ENCODE measurements around the gene ZNF22.

ZNF22 gene

GRCh38 chr10:45000752-45001380 lies at the start of gene ZNF22:
Gene ZNF22, plus strand, starts transcription at chr10:45000923. Its CDS starts 2,446 bp downstream, at chr10:45003369.
- peak; percentile 50 for DNase-seq

- no peak for DNase-seq
Observed at GRCh38 chr10:44951576-44952226, 49.0 kb upstream of the ZNF22 start.

GRCh38 chr10:44952779-44953231 lies 47.9 kb upstream of the ZNF22 start:
- no peak for DNase-seq

GRCh38 chr10:44954042-44954441 lies 46.7 kb upstream of the ZNF22 start:
- no peak for DNase-seq

GRCh38 chr10:44954962-44955361 lies 45.8 kb upstream of the ZNF22 start:
- DNase-seq, result no peak

- DNase-seq, result no peak
Observed at GRCh38 chr10:44955413-44956070, 45.2 kb upstream of the ZNF22 start.

- DNase-seq, result no peak
Observed at GRCh38 chr10:44956226-44956625, 44.5 kb upstream of the ZNF22 start.

- DNase-seq, result no peak
Observed at GRCh38 chr10:44956717-44957706, 43.7 kb upstream of the ZNF22 start.

GRCh38 chr10:44958196-44958897 lies 42.4 kb upstream of the ZNF22 start:
- DNase-seq, result no peak

- DNase-seq, result no peak
Observed at GRCh38 chr10:44958898-44959246, 41.9 kb upstream of the ZNF22 start.

- peak; percentile 85 for DNase-seq
Observed at GRCh38 chr10:44959247-44960087, 41.3 kb upstream of the ZNF22 start, which contains the start of gene RASSF4. Gene RASSF4, plus strand, starts transcription at chr10:44959802. Its CDS starts 10,401 bp downstream, at chr10:44970203.

GRCh38 chr10:44960088-44960460 lies 40.6 kb upstream of the ZNF22 start:
- DNase-seq, result no peak

GRCh38 chr10:44960482-44961229 lies 40.1 kb upstream of the ZNF22 start:
- no peak for DNase-seq

GRCh38 chr10:44961230-44961571 lies 39.5 kb upstream of the ZNF22 start:
- DNase-seq, result no peak

- DNase-seq, result no peak
Observed at GRCh38 chr10:44961931-44962750, 38.6 kb upstream of the ZNF22 start.

GRCh38 chr10:44962870-44963738 lies 37.6 kb upstream of the ZNF22 start:
- no peak for DNase-seq

GRCh38 chr10:44963772-44964633 lies 36.7 kb upstream of the ZNF22 start:
- no peak for DNase-seq

GRCh38 chr10:44965104-44965503 lies 35.6 kb upstream of the ZNF22 start:
- no peak for DNase-seq
